Measurements from ENCODE around the gene ATP2C2. TPM values are rescaled to one million over a fixed set of nuclear protein-coding genes. Genes with fewer than 3 reads are reported as not detected.

Gene ATP2C2
- total and polyA plus RNA-seq, 4 donors = 0.49 to 4.3 TPM; not detected in 2

GRCh38 chr16:84504420-84505248 is 136.3 kb downstream of the ATP2C2 start, which contains the start of gene MEAK7:
Gene MEAK7 (minus strand): TSS chr16:84504659. CDS start chr16:84498086, 6,573 bp downstream.
- H3K4me1 ChIP-seq (ENCODE audit: control insufficient read depth in 1 of 2, insufficient read depth in 2 of 2, low read length in 2 of 2) = peaks cover 0 to 5% of the 10 kb centered on the region in 2 donors
- intact Hi-C loops (cut with DNase I) = loop anchor here in 1 of 2 donors (2.0 kb wide), 1 partner anchor 114 kb away; the partner anchor contains the start of gene COTL1
- no peaks in the 10 kb centered on the region for H3K9me3 ChIP-seq (ENCODE audit: control insufficient read depth, low read length)
- peak; percentile 98 for ATAC-seq (ENCODE audit: low FRiP score)
- peak within 1 kb of the TSS; percentile 50 to 71 for H3K4me3 ChIP-seq (ENCODE audit: low read length in 2 of 2)
- H3K27ac ChIP-seq (ENCODE audit: low read depth in 1 of 2, low read length in 2 of 2) = peak within 1 kb of the TSS in 1 of 2 donors; percentile 60
- no peaks in the 10 kb centered on the region for H3K36me3 ChIP-seq (ENCODE audit: control insufficient read depth in 1 of 2, insufficient read depth in 2 of 2, low read length in 1 of 2)
- WGBS, 2 donors = 0 to 1% methylated on average over 38 to 45 of the region's 45 CpGs
- H3K27me3 ChIP-seq (ENCODE audit: control insufficient read depth in 1 of 2, insufficient read depth in 2 of 2, low read length in 1 of 2) = no peaks in the 10 kb centered on the region
- DNase-seq = peak; percentile 99

- intact Hi-C loops (cut with DNase I) = loop anchor here in 1 of 2 donors (2.0 kb wide), 1 partner anchor 113 kb away; the partner anchor contains the start of gene COTL1
- H3K27ac ChIP-seq (ENCODE audit: low read depth in 1 of 2, low read length in 2 of 2) = peak overlapping the region in 1 of 2 donors; percentile 60
- ATAC-seq (ENCODE audit: low FRiP score) (no peak), DNase-seq (peak; percentile 55 to 63)
- no peak overlapping the region for H3K4me3 ChIP-seq (ENCODE audit: low read length in 2 of 2)
- H3K4me1 ChIP-seq (ENCODE audit: control insufficient read depth in 1 of 2, insufficient read depth in 2 of 2, low read length in 2 of 2) = peaks cover 0 to 5% of the 10 kb centered on the region in 2 donors
- 68 to 69% methylated on average over 32 to 33 of the region's 33 CpGs for WGBS, 2 donors
- H3K9me3 ChIP-seq (ENCODE audit: control insufficient read depth, low read length) = no peaks in the 10 kb centered on the region
- H3K27me3 ChIP-seq (ENCODE audit: control insufficient read depth in 1 of 2, insufficient read depth in 2 of 2, low read length in 1 of 2) = no peaks in the 10 kb centered on the region
- no peaks in the 10 kb centered on the region for H3K36me3 ChIP-seq (ENCODE audit: control insufficient read depth in 1 of 2, insufficient read depth in 2 of 2, low read length in 1 of 2)
These were observed 137.2 kb downstream of the ATP2C2 start for GRCh38 chr16:84505249-84506187.

- no peaks in the 10 kb centered on the region for H3K27me3 ChIP-seq (ENCODE audit: control insufficient read depth in 1 of 2, insufficient read depth in 2 of 2, low read length in 1 of 2)
- ATAC-seq (ENCODE audit: low FRiP score) (no peak), DNase-seq (peak; percentile 61 to 74)
- 79 to 85% methylated on average over 27 of the region's 27 CpGs for WGBS, 2 donors
- H3K4me3 ChIP-seq (ENCODE audit: low read length in 2 of 2) = no peak overlapping the region
- intact Hi-C loops (cut with DNase I) = no loop called here
- no peaks in the 10 kb centered on the region for H3K36me3 ChIP-seq (ENCODE audit: control insufficient read depth in 1 of 2, insufficient read depth in 2 of 2, low read length in 1 of 2)
- H3K27ac ChIP-seq (ENCODE audit: low read depth in 1 of 2, low read length in 2 of 2) = no peak overlapping the region
- peaks cover 0 to 5% of the 10 kb centered on the region in 2 donors for H3K4me1 ChIP-seq (ENCODE audit: control insufficient read depth in 1 of 2, insufficient read depth in 2 of 2, low read length in 2 of 2)
- H3K9me3 ChIP-seq (ENCODE audit: control insufficient read depth, low read length) = no peaks in the 10 kb centered on the region
These were observed 139.0 kb downstream of the ATP2C2 start for GRCh38 chr16:84507011-84507982.

- Histone ChIP-seq H3K27ac (ENCODE audit: low read depth in 1 of 2, low read length in 2 of 2) (no peak overlapping the region), H3K4me1 (ENCODE audit: control insufficient read depth in 1 of 2, insufficient read depth in 2 of 2, low read length in 2 of 2) (peaks cover 0 to 4% of the 10 kb centered on the region in 2 donors), H3K4me3 (ENCODE audit: low read length in 2 of 2) (no peak overlapping the region), H3K27me3 (ENCODE audit: control insufficient read depth in 1 of 2, insufficient read depth in 2 of 2, low read length in 1 of 2) (no peaks in the 10 kb centered on the region), H3K9me3 (ENCODE audit: control insufficient read depth, low read length) (no peaks in the 10 kb centered on the region), H3K36me3 (ENCODE audit: control insufficient read depth in 1 of 2, insufficient read depth in 2 of 2, low read length in 1 of 2) (no peaks in the 10 kb centered on the region)
- intact Hi-C loops (cut with DNase I) = no loop called here
- 89 to 90% methylated on average over 8 of the region's 8 CpGs for WGBS, 2 donors
- DNase-seq (peak; percentile 17 to 22), ATAC-seq (ENCODE audit: low FRiP score) (no peak)
These were observed 140.2 kb downstream of the ATP2C2 start for GRCh38 chr16:84508502-84508901.

GRCh38 chr16:84509032-84509950 is 141.0 kb downstream of the ATP2C2 start:
- no peak overlapping the region for H3K27ac ChIP-seq (ENCODE audit: low read depth in 1 of 2, low read length in 2 of 2)
- ATAC-seq (ENCODE audit: low FRiP score) (no peak), DNase-seq (peak; percentile 41 to 56)
- intact Hi-C loops (cut with DNase I) = no loop called here
- H3K9me3 ChIP-seq (ENCODE audit: control insufficient read depth, low read length) = no peaks in the 10 kb centered on the region
- 84 to 85% methylated on average over 20 of the region's 20 CpGs for WGBS, 2 donors
- H3K27me3 ChIP-seq (ENCODE audit: control insufficient read depth in 1 of 2, insufficient read depth in 2 of 2, low read length in 1 of 2) = no peaks in the 10 kb centered on the region
- no peak overlapping the region for H3K4me3 ChIP-seq (ENCODE audit: low read length in 2 of 2)
- no peaks in the 10 kb centered on the region for H3K4me1 ChIP-seq (ENCODE audit: control insufficient read depth in 1 of 2, insufficient read depth in 2 of 2, low read length in 2 of 2)
- H3K36me3 ChIP-seq (ENCODE audit: control insufficient read depth in 1 of 2, insufficient read depth in 2 of 2, low read length in 1 of 2) = no peaks in the 10 kb centered on the region

- no peaks in the 10 kb centered on the region for H3K4me1 ChIP-seq (ENCODE audit: control insufficient read depth in 1 of 2, insufficient read depth in 2 of 2, low read length in 2 of 2)
- ATAC-seq (ENCODE audit: low FRiP score) (peak; percentile 82), DNase-seq (peak; percentile 88 to 96)
- no peaks in the 10 kb centered on the region for H3K36me3 ChIP-seq (ENCODE audit: control insufficient read depth in 1 of 2, insufficient read depth in 2 of 2, low read length in 1 of 2)
- no peak overlapping the region for H3K4me3 ChIP-seq (ENCODE audit: low read length in 2 of 2)
- 6% methylated on average over 21 of the region's 21 CpGs for WGBS, 2 donors
- intact Hi-C loops (cut with DNase I) = loop anchor here (1.0 to 5.0 kb wide), 3 partner anchors 110 to 216 kb away; no protein-coding TSS in a partner anchor
- H3K9me3 ChIP-seq (ENCODE audit: control insufficient read depth, low read length) = no peaks in the 10 kb centered on the region
- no peaks in the 10 kb centered on the region for H3K27me3 ChIP-seq (ENCODE audit: control insufficient read depth in 1 of 2, insufficient read depth in 2 of 2, low read length in 1 of 2)
- no peak overlapping the region for H3K27ac ChIP-seq (ENCODE audit: low read depth in 1 of 2, low read length in 2 of 2)
These were observed 143.0 kb downstream of the ATP2C2 start for GRCh38 chr16:84511180-84511800.

- 68 to 69% methylated on average over 13 of the region's 13 CpGs for WGBS, 2 donors
- no peak overlapping the region for H3K4me3 ChIP-seq (ENCODE audit: low read length in 2 of 2)
- intact Hi-C loops (cut with DNase I) = loop anchor here (1.0 to 5.0 kb wide), 3 partner anchors 109 to 215 kb away; no protein-coding TSS in a partner anchor
- no peaks in the 10 kb centered on the region for H3K4me1 ChIP-seq (ENCODE audit: control insufficient read depth in 1 of 2, insufficient read depth in 2 of 2, low read length in 2 of 2)
- no peaks in the 10 kb centered on the region for H3K27me3 ChIP-seq (ENCODE audit: control insufficient read depth in 1 of 2, insufficient read depth in 2 of 2, low read length in 1 of 2)
- no peaks in the 10 kb centered on the region for H3K9me3 ChIP-seq (ENCODE audit: control insufficient read depth, low read length)
- H3K36me3 ChIP-seq (ENCODE audit: control insufficient read depth in 1 of 2, insufficient read depth in 2 of 2, low read length in 1 of 2) = no peaks in the 10 kb centered on the region
- H3K27ac ChIP-seq (ENCODE audit: low read depth in 1 of 2, low read length in 2 of 2) = no peak overlapping the region
- peak; percentile 20 to 48 for DNase-seq
- ATAC-seq (ENCODE audit: low FRiP score) = no peak
These were observed 143.5 kb downstream of the ATP2C2 start for GRCh38 chr16:84511831-84512230.

All from aorta (tissue), 5 donors.